HG02798 (cell line): ENCODE results near the gene BPI.
"Not testable (repeated sequence)": the region's sequence is repeated elsewhere in the genome, so short reads cannot be mapped to it uniquely, and the experiment has no call there.

Source experiments
- ATAC-seq: cut with Tn5 transposase; IDR thresholded peaks from one replicate; pipeline ENCODE4 v1.9.1; 2021; ENCODE audit warnings: mild to moderate bottlenecking; ENCODE audit not compliant: unreplicated experiment, poor library complexity

BPI gene

GRCh38 chr20:38326309-38326708, 22.4 kb downstream of the BPI start:
- no peak for ATAC-seq

GRCh38 chr20:38330638-38331037, 26.7 kb downstream of the BPI start:
- ATAC-seq = no peak

DNA sequence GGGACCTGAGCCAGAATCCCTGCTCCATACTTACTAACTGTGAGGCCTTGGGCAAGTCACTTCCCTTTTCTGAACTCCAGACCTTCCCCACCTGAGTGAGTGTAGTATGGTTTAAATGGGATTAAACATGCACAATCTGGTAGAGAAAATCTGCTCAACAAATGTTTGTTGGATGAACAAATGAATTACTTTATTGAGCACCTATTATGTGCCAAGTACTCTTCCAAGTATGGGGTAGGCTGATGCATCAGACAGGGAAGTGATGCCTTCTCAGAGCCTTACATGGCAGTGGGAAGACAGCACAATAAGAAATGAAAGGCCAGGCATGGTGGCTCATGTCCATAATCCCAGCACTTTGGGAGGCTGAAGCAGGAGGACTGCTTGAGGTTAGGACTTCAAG, 27.3 kb downstream of the BPI start:
- ATAC-seq = no peak

DNA sequence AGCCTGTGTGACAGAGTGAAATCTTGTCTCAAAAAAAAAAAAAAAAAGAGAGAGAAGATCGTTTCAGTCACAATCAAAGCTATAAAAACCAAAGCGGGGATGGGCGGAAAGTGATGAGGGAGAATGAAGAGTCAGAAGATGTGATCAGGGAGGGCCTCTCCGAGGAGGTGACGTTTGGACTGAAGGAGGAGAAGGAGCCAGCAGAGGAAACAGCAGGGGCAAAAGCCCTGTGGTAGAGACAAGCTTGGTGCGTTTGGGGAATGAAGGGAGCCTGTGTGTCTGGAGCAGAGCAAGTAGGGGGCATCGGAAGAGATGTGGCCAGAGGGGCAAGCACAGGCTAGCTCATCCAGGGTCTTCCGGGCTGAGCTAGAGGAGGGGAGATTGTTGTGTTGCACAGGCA, 27.9 kb downstream of the BPI start:
- ATAC-seq = no peak

DNA sequence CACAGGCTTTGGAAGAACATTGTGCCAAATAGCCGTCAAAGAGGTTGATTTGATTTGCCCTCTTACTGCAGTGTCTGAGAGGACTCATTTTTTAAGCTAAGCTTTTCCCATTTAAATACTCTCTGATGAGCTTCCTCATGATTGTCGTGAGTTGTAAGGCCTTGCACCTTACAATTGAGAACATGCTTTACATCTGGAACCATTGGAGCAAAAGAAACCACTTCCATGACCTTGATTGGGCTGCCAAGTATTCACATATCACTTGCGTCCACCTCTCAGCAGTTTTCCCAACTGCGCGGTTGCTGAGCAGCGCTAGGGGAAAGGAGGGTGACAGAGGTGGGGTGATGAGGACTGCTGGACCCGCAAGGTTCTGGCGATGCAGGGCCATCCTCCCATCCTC, 30.1 kb downstream of the BPI start:
- ATAC-seq = no peak

DNA sequence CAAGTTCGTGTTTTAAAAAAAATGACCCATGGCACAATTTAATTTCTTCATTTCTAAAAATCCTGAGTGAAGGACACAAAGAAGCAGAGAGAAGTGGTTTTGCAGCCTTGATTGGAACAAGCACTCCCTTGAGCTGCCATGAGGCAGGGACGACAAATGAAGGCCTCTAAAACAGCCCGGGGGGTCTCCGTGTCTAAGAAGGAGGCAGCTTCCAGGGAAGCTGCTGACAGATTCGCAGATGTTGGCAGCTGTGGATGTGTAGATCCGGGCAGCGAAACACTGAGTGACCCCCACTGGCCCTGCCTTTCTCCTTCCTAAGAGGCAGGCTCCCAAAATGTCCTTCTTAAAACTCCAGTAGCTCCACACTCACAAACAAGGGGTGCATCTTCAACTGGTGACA, 32.8 kb downstream of the BPI start:
- ATAC-seq = no peak

GRCh38 chr20:38337561-38338140, 33.7 kb downstream of the BPI start:
- ATAC-seq = no peak

- ATAC-seq = no peak
Observed at GRCh38 chr20:38338849-38339520, 35.0 kb downstream of the BPI start.

DNA sequence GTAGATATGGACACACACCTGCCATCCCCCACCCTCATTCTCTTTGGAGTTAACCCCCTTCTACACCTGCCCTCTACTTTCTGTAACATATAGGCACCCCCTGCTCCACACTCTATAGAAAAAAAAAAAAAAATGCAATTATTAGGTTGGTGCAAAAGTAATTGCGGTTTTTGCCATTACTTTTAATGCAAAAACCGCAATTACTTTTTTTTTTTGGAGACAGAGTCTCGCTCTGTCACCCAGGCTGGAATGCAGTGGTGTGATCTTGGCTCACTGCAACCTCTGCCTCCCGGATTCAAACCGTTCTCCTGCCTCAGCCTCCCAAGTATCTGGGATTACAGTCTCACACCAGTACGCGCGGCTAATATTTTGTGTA, 35.6 kb downstream of the BPI start:
- not testable (repeated sequence) for ATAC-seq

DNA sequence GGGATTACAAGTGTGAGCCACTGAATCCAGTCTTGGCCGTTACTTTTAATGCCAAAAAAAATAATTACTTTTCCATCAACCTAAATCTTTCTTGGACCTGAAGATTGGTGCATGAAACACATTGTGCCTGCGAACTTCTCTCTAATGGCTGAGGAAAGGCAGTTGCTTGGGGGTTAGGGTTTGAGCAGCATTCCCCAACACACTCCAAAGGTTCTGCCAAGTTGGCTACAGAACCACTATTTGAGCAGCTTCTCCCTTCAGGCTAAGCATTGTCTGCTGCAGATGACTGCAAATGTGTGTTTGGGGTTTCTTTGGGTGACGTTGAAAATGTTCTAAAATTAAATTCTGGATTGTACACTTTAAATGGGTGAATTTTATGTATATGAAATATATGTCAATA, 36.0 kb downstream of the BPI start:
- ATAC-seq = no peak

DNA sequence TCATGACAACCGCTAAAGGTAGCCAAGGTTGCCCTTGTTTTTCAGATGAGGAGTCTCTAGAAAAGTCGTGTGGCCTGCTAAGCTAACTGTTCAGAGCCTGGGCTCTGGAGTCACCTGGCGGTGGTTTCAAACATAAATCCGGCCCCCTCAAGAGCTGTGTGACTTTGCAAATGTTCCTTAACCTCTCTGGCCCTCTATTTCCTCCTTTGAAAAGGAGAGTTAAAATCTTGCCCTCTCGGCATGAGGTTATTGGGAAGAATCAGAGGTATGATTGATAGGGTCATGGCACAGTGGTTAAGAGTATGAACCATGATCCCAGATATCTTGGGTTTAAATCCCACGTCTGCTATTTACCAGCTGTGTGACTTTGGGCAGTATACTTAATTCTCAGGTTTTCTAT, 36.7 kb downstream of the BPI start:
- no peak for ATAC-seq

DNA sequence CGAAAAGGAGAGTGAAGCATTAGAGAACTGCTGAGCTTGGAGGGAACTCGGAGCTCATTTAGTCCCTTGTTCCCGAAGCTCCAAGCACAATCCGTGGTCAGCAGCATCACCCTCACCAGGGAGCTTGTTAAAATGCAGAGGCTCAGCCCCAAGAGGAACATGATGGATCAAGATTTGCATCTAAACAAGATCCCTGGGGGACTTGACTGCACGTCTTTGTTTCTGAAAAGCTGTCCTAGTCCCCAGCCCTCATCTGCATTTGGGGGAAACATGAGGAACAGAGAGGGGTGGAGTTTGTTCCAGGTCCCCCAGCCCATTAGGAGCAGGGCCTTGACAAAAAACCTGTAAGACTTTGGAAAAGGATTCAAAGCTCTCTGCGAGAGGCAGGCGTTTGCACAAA, 38.3 kb downstream of the BPI start:
- ATAC-seq = no peak

DNA sequence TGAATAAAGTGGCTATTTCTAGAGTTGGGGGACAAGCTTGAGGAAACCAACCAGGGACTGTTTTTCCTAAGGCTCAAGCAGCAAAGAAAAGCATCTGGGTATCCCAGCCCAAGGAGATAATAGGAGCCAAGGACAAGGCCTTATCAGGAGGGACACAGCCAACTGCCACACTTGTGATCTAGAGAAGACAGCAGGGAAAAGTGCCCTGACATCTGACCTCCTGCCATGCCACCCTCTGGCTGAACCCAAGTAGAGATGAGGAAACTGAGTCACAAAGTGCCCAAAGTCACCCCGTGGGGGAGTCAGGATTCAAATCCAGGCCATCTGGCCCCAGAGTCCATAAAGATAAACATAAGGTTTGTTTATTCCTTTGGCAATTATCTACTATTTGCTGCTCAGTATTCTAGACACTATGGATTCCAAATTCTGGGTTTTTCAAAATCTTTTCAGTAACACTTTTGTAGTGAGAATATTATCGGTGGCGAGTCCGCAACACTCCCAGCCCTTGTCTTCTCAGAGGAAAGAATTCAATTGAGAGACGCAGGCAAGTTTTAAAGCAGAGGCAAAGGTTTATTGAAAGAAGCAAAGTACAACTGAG, 38.9 kb downstream of the BPI start:
- ATAC-seq = no peak

DNA sequence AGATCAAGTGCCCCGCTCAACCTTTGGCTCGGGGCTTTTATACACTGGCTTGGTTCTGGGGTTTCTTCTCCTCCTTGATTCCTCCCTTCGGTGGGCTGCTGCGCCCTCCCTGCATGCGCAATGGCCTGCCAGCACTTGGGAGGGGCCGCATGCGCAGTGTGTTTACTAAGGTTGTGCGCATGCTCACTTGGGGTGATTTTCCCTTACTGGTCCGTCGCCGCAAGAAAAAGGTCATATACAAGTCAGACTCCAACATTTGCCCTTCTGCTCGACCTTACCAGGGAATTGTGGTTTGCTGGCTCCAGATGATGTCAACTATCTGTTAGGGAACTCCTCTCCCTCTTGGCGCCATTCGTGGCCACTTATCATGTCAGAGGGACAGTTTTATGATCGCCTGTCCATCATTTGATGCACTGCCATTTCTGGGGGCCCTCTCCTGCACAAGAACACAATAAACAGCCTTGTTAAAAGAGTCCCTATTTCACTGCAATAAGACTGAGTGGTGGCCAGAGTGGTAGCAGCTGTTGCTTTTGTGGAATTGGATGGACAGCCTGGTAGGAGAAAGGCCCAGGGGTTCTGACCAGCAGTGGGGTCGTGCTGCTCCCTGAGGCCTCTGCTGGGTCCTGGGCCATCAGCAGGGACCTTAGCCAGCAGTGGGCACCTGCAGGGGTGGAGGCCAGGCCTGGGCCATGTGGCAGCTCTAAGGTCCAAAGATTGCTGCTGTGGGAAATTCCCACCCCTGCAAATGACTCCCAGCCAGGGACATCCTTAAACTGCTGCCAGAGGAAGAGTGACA, 39.6 kb downstream of the BPI start:
- no peak for ATAC-seq

GRCh38 chr20:38344107-38344701, 40.2 kb downstream of the BPI start:
- ATAC-seq = no peak

DNA sequence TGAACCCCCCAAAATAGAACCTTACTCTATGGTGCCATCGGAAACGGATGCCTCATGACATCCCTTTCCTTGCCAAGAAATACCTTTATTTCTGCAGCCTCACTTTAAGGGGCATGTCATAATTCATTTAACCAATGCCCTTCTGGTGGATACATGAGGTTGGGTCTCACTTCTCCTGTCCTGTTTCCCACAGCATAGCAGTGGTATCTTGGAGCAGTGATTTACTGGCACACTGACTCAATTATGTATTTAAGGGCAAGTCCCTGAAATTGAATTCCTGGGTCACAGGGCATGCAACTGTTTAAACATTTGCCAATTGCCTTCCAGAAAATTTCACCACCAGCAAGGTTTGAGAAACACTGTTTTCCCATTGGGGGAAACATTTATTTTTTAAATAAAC, 41.7 kb downstream of the BPI start:
- no peak for ATAC-seq

DNA sequence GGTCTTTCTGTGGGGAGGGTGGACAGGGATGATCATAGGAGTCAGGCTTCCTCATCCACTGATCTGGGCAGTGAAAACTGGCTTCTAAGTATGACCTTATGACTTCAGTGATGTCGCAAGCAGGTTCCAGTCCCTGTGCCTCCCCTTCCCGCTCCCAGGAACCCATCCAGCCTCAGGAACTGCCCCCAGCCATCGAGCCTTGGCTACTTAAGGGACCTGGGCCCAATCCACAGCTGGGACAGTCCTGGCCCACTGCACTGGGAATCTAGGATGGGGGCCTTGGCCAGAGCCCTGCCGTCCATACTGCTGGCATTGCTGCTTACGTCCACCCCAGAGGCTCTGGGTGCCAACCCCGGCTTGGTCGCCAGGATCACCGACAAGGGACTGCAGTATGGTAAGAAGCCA, 42.3 kb downstream of the BPI start, which contains the start of gene LBP:
Gene LBP (plus strand): TSS at position 236 of the 405 bp plus-strand sequence. CDS start 35 bp downstream, at position 271.
- no peak for ATAC-seq

DNA sequence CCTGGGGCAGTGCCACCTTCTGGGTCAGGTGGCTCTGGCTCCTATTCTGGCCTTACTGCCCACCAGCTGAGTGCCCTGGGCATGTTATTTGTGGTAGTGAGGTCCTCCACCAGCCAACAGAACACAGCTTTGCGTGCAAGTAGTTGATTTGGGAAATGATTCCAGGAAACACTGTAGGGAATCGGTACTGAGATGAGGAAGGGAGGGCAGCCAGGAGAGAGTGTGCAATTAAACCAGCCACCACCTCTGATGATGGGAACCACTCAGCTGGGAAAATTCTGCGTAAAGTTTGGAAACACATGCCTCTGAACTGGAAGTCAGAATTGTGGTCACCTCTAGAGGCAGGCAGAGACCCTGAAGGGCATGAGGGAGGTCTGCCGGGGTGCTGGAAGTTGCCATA, 42.8 kb downstream of the BPI start:
- ATAC-seq = no peak

DNA sequence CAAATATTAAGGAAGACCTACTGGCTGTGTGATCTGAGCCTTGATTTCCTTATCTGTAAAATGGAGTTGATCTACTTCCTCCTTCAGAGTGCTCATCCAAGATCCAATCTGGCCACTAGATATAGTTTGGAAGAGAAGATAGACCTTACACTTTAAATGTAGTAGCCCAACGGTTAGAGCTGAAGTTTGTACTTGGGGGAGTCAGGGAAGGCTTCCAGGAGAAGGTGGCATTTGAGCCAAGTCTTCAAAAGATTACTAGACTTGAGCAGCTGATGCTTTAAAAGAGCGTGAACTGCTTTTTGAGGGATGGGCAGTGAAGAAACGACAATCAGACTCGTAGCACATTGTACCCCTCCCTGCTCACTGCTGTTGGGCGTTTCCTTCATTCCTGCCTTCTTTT, 45.9 kb downstream of the BPI start:
- ATAC-seq = no peak

DNA sequence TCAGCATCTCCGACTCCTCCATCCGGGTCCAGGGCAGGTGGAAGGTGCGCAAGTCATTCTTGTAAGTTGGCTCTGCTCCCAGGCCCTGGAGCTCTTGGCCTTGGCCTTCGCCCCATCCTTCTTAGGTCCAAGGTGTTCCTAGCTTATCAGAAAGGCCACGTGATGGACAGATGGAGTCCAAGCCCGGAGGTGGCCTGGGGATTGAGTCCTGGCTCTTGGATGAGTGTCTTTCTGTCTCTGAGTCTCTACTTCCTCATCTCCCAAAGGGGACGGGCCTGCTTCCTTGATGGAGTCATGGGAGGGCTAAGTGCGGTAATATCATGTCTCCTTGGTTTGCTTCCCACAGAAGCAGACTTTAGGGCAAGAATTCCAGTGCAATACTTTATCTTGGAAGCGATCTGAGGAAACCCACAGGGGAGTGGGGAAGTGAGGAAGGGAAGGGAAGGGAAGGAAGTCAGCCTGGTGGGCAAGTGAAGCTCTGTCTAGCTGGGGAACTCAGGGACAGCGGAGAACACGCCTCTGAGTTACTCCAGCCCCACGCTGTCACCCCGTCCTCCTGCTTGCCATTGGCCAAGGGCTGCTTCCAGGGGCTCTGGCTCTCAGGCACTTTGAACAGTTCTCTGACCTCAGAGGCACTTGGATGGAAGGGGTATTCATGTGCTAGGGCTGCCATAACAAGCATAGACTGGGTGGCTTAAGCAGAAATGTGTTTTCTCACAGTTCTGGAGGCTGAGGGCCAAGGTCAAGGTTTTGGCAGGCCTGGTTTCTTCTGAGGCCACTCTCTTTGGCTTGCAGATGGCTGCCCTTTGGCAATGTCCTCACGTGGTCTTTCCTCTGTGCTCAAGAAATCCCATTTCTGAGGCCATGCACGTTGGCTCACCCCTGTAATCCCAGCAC, 47.2 kb downstream of the BPI start:
- no peak for ATAC-seq
